ENCODE data around the gene CDH4. TPM values are rescaled to one million over a fixed set of nuclear protein-coding genes. Genes with fewer than 3 reads are reported as not detected.

CDH4 gene
- total and polyA plus RNA-seq, 2 donors from 2014 or later = 1.1 TPM; not detected in 1

- H3K4me3 ChIP-seq (ENCODE audit: low read length in 3 of 3) = no peak overlapping the region
- intact Hi-C loops (cut with DNase I) = no loop called here
- no peak for TF ChIP-seq CTCF (IDR thresholded peaks at IDR 0.05; ENCODE audit: borderline replicate concordance, extremely low read depth, insufficient read depth)
Measured at GRCh38 chr20:61429458-61430227, 177.6 kb downstream of the CDH4 start.

GRCh38 chr20:61430228-61430624 is 178.2 kb downstream of the CDH4 start:
- no peaks in the 10 kb centered on the region for H3K36me3 ChIP-seq (ENCODE audit: control insufficient read depth in 2 of 3, insufficient read depth in 3 of 3, low read length in 3 of 3)
- no peaks in the 10 kb centered on the region for H3K27me3 ChIP-seq (ENCODE audit: control insufficient read depth, insufficient read depth, low read length)
- H3K27ac ChIP-seq (ENCODE audit: low read depth in 2 of 2, low read length in 2 of 2) = no peak overlapping the region
- no peaks in the 10 kb centered on the region for H3K4me1 ChIP-seq (ENCODE audit: control insufficient read depth in 2 of 3, insufficient read depth in 2 of 3, low read depth in 1 of 3, low read length in 3 of 3)
- no peaks in the 10 kb centered on the region for H3K9me3 ChIP-seq (ENCODE audit: control insufficient read depth in 2 of 3, insufficient read depth in 1 of 3, low read length in 3 of 3)
- no peak overlapping the region for H3K9ac ChIP-seq (ENCODE audit: low read length in 3 of 3)
- no peak overlapping the region for H3K4me3 ChIP-seq (ENCODE audit: low read length in 3 of 3)
- intact Hi-C loops (cut with DNase I) = no loop called here
- DNase-seq (peak; percentile 23 to 70 (median 60)), FAIRE-seq (no peak)
- no peak for TF ChIP-seq CTCF (IDR thresholded peaks at IDR 0.05; ENCODE audit: borderline replicate concordance, extremely low read depth, insufficient read depth)

More at GRCh38 chr20:61429458-61430227, 177.6 kb downstream of the CDH4 start:
- peak in 1 of 5 donors; percentile 13 for DNase-seq
- H3K9ac ChIP-seq (ENCODE audit: low read length in 3 of 3) = no peak overlapping the region
- FAIRE-seq = no peak
- no peaks in the 10 kb centered on the region for H3K27me3 ChIP-seq (ENCODE audit: control insufficient read depth, insufficient read depth, low read length)
- H3K4me1 ChIP-seq (ENCODE audit: control insufficient read depth in 2 of 3, insufficient read depth in 2 of 3, low read depth in 1 of 3, low read length in 3 of 3) = no peaks in the 10 kb centered on the region
- no peak overlapping the region for H3K27ac ChIP-seq (ENCODE audit: low read depth in 2 of 2, low read length in 2 of 2)
- no peaks in the 10 kb centered on the region for H3K36me3 ChIP-seq (ENCODE audit: control insufficient read depth in 2 of 3, insufficient read depth in 3 of 3, low read length in 3 of 3)
- H3K9me3 ChIP-seq (ENCODE audit: control insufficient read depth in 2 of 3, insufficient read depth in 1 of 3, low read length in 3 of 3) = no peaks in the 10 kb centered on the region

GRCh38 chr20:61433176-61433575 is 181.1 kb downstream of the CDH4 start:
- TF ChIP-seq CTCF (IDR thresholded peaks at IDR 0.05; ENCODE audit: borderline replicate concordance, extremely low read depth, insufficient read depth) = no peak
- Histone ChIP-seq H3K4me1 (ENCODE audit: control insufficient read depth in 2 of 3, insufficient read depth in 2 of 3, low read depth in 1 of 3, low read length in 3 of 3) (no peaks in the 10 kb centered on the region), H3K36me3 (ENCODE audit: control insufficient read depth in 2 of 3, insufficient read depth in 3 of 3, low read length in 3 of 3) (no peaks in the 10 kb centered on the region), H3K9me3 (ENCODE audit: control insufficient read depth in 2 of 3, insufficient read depth in 1 of 3, low read length in 3 of 3) (no peaks in the 10 kb centered on the region), H3K27ac (ENCODE audit: low read depth in 2 of 2, low read length in 2 of 2) (no peak overlapping the region), H3K4me3 (ENCODE audit: low read length in 3 of 3) (no peak overlapping the region), H3K9ac (ENCODE audit: low read length in 3 of 3) (no peak overlapping the region), H3K27me3 (ENCODE audit: control insufficient read depth, insufficient read depth, low read length) (no peaks in the 10 kb centered on the region)
- FAIRE-seq = no peak
- intact Hi-C loops (cut with DNase I) = no loop called here
- DNase-seq = no peak

All from kidney (tissue), 14 donors.